ENCODE measurements around the gene MPL.

- no peak for TF ChIP-seq GATA2 (IDR thresholded peaks at IDR 0.05; ENCODE audit: low read depth, low read length)
- TF ChIP-seq GATA3 (IDR thresholded peaks at IDR 0.05; ENCODE audit: low read depth, low read length) = no peak
Observed at GRCh38 chr1:43294761-43295160, 42.9 kb upstream of the MPL start.
